Heart left ventricle (tissue), 16 donors: ENCODE data around the gene TAS2R46. TPM values are rescaled to one million over a fixed set of nuclear protein-coding genes. Genes with fewer than 3 reads are reported as not detected.

Source experiments
- ATAC-seq, 4 donors: fragments of 200-7000 bp; cut with Tn5 transposase; one replicate each; pipeline ENCODE4 v1.9.1; 2020 to 2022; ENCODE audit warnings: moderate library complexity in 4 of 4, mild to moderate bottlenecking in 3 of 4, moderate number of reproducible peaks in 1 of 4
- DNase-seq, 5 donors: peaks; one replicate each; pipeline ENCODE4 v3.0.0-alpha.2; 2020
- H3K27ac ChIP-seq, 12 donors: fragments of 200-600 bp; sonication (generic) in 4 of 12; one replicate each; pipeline versions ENCODE4 v1.5.0 to v1.8.0; 2016 to 2022; ENCODE audit warnings: mild to moderate bottlenecking in 2 of 12
- H3K27me3 ChIP-seq, 9 donors: fragments of 200-600 bp; sonication (generic) in 2 of 9; one replicate each; pipeline versions ENCODE4 v1.5.1 to v1.8.0; 2016 to 2022; ENCODE audit warnings: mild to moderate bottlenecking in 3 of 9
- H3K36me3 ChIP-seq, 9 donors: fragments of 200-600 bp; sonication (generic) in 2 of 9; one replicate each; pipeline versions ENCODE4 v1.5.0 to v1.8.0; 2018 to 2022; ENCODE audit warnings: mild to moderate bottlenecking in 2 of 9
- H3K4me1 ChIP-seq, 12 donors: fragments of 200-600 bp; sonication (generic) in 4 of 12; one replicate each; pipeline versions ENCODE4 v1.5.0 to v1.8.0; 2016 to 2022; ENCODE audit warnings: mild to moderate bottlenecking in 3 of 12
- H3K4me3 ChIP-seq, 12 donors: fragments of 200-600 bp; sonication (generic) in 4 of 12; one replicate each; pipeline versions ENCODE4 v1.5.0 to v1.8.0; 2017 to 2022; ENCODE audit warnings: mild to moderate bottlenecking in 9 of 12, moderate library complexity in 4 of 12
- H3K9me3 ChIP-seq, 12 donors: fragments of 200-600 bp; sonication (generic) in 4 of 12; one replicate each; pipeline versions ENCODE4 v1.5.0 to v1.8.0; 2016 to 2022; ENCODE audit warnings: mild to moderate bottlenecking in 1 of 12
- CTCF ChIP-seq, 12 donors: fragments of 200-600 bp; sonication (generic) in 4 of 12; IDR thresholded peaks; one replicate each; pipeline versions ENCODE4 v1.5.0 to v1.8.0; 2018 to 2022; ENCODE audit warnings: antibody characterized with exemption in 12 of 12, mild to moderate bottlenecking in 5 of 12
- POLR2A ChIP-seq, 2 donors: fragments of 450-650 bp; IDR thresholded peaks; one replicate each; pipeline ENCODE4 v1.6.1; 2017; ENCODE audit warnings: antibody characterized with exemption in 2 of 2, mild to moderate bottlenecking in 2 of 2, moderate library complexity in 2 of 2
- WGBS, 4 donors: extraction: QIAGEN DNeasy Blood & Tissue Kit in 2 of 4; methylation state at CpG; one replicate each; pipeline versions ENCODE4 v1.1.5 to v1.1.7; 2013 to 2018; 5-methylcytosine and 5-hydroxymethylcytosine counted together
- intact Hi-C, 10 donors: fragments of 100-400 bp; cut with DNase I; formaldehyde crosslinking; loops; one replicate each; pipeline versions ENCODE4 v1.11.1 to v1.14.2; 2022
- polyA plus RNA-seq, 2 donors: library from polyadenylated mRNA; stranded (reverse); fragments of 200-250 nt; gene quantifications; one replicate each; pipeline ENCODE4 v1.2.3, GENCODE V29; 2013
- total RNA-seq, 9 donors: library from RNA; depleted of rRNA in 2 of 9; stranded (reverse); fragments of >200 nt in 2 of 9; fragmentation: NEBNext Ultra II Directional in 3 of 9; extraction: Animal tissue kit (Norgen Biotek cat#: 25700) in 3 of 9; gene quantifications; one replicate each; pipeline versions ENCODE4 v1.1.0 to v1.2.4, GENCODE V29; 2016 to 2023
- donor health status: ischemic (EF 13 %, LVEDD 7.1; RV severe dilation, severe dysfunction).
- donor health status: healthy with polysubstance abuse.
- donor health status: DM: no; HTN: yes; CAD: no.
- donor health status: DM: no; HTN: no; CAD: no.
- donor health status: ischemic (EF 25% LVEDD 6.9; RV normal size, moderate dysfunction).
- donor health status: ischemic (EF 25% LVEDD 5.7; RV mildly dilated, moderate dysfunction).
- donor health status: healthy.
- donor health status: DM: yes; HTN: yes; CAD: no.
- donor health status: ischemic (EF 35%, LVEDD 5.7; RV mildly dilated, moderate dysfunction).
- donor health status: nonischemic (EF 11% LVEDD 7.7; RV severe dilation, severe dysfunction).
- donor health status: DM: yes; HTN: yes; CAD: no.
- donor health status: PGD.
- donor health status: ischemic (EF 29% LVEDD 5.4; RV normal size, mild dysfunction).
- donor health status: nonischemic (EF 23%, LVEDD 6.1; RV moderate dilation, normal function).

The TAS2R46 gene
- total and polyA plus RNA-seq, 11 donors, result 0.37 to 1.6 (median 0.79) TPM; not detected in 6

DNA sequence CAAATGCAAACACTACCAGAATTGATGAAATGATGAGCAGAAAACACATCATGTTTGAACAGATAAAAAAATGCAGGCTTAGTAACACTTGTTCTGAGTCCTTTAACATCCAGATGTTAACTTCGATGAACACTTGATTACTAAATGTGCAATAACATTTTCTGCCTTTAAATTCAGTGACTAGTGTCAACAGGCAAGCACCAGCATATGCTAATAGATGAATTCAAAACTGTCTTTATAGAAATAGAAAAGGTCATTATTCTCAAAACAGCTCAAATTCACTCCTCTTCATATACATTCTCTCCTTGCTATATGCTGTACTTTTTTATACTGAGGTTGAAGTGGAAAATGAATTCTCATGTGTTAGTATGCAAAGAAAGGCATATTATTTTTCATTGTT lies 39.6 kb downstream of the TAS2R46 start, which contains the start of gene TAS2R19:
Gene TAS2R19 (minus strand): TSS at position 101 of the 400 bp plus-strand sequence. CDS start 49 bp downstream, at position 52.
- H3K36me3 ChIP-seq, result peaks cover 0 to 7% (median 0%) of the 10 kb centered on the region in 9 donors
- WGBS, 4 donors, result 87 to 96% (median 95%) methylated on average over 1 of the region's 1 CpG
- H3K27me3 ChIP-seq, result no peaks in the 10 kb centered on the region
- ATAC-seq (no peak), DNase-seq (no peak)
- TF ChIP-seq CTCF (IDR thresholded peaks at IDR 0.05), result no peak
- TF ChIP-seq POLR2A (IDR thresholded peaks at IDR 0.05), result no peak
- no peaks in the 10 kb centered on the region for H3K4me1 ChIP-seq
- H3K4me3 ChIP-seq, result no peak within 1 kb of the TSS
- H3K9me3 ChIP-seq, result peaks cover 0 to 8% (median 0%) of the 10 kb centered on the region in 12 donors
- intact Hi-C loops, result no loop called here
- no peak within 1 kb of the TSS for H3K27ac ChIP-seq

DNA sequence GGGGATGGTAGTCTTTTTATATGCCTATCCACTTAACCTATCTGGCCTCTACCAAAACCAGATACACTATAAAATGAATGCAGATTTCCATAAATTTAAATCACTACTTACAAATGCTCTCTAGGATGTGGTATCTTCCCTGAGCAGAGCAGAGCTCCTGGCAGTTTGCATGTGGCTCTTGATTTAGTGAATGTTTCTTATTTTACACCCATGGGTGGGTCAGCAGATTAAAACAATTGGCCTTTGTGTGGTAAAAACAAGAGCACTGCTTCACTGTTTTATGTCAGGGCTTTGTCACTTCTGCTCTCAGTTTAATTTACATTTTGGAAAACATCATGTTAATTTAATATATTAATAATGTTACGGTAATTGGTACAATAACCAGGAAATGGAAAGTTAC lies 45.2 kb downstream of the TAS2R46 start:
- ATAC-seq (no peak), DNase-seq (no peak)
- Histone ChIP-seq H3K4me1 (peaks cover 0 to 4% (median 0%) of the 10 kb centered on the region in 12 donors), H3K4me3 (no peak overlapping the region), H3K27me3 (no peaks in the 10 kb centered on the region), H3K36me3 (peaks cover 0 to 2% (median 0%) of the 10 kb centered on the region in 9 donors), H3K27ac (no peak overlapping the region), H3K9me3 (no peaks in the 10 kb centered on the region)
- no peak for TF ChIP-seq POLR2A (IDR thresholded peaks at IDR 0.05)
- no peak for TF ChIP-seq CTCF (IDR thresholded peaks at IDR 0.05)
- intact Hi-C loops, result loop anchor here in 5 of 10 donors (5.0 kb wide), 1 partner anchor 55 kb away; no protein-coding TSS in a partner anchor
- 34 to 92% (median 84%) methylated on average over 1 of the region's 1 CpG for WGBS, 4 donors

GRCh38 chr12:11015775-11016430 lies 46.2 kb downstream of the TAS2R46 start:
- Histone ChIP-seq H3K27me3 (no peaks in the 10 kb centered on the region), H3K36me3 (peaks cover 0 to 2% (median 0%) of the 10 kb centered on the region in 9 donors), H3K4me3 (no peak overlapping the region), H3K4me1 (peaks cover 0 to 4% (median 0%) of the 10 kb centered on the region in 12 donors), H3K27ac (no peak overlapping the region), H3K9me3 (no peaks in the 10 kb centered on the region)
- no peak for ATAC-seq
- 81 to 89% (median 87%) methylated on average over 4 of the region's 4 CpGs for WGBS, 4 donors
- DNase-seq, result no peak
- TF ChIP-seq CTCF (IDR thresholded peaks at IDR 0.05), result no peak
- no peak for TF ChIP-seq POLR2A (IDR thresholded peaks at IDR 0.05)
- intact Hi-C loops, result loop anchor here in 5 of 10 donors (5.0 kb wide), 1 partner anchor 56 kb away; no protein-coding TSS in a partner anchor

DNA sequence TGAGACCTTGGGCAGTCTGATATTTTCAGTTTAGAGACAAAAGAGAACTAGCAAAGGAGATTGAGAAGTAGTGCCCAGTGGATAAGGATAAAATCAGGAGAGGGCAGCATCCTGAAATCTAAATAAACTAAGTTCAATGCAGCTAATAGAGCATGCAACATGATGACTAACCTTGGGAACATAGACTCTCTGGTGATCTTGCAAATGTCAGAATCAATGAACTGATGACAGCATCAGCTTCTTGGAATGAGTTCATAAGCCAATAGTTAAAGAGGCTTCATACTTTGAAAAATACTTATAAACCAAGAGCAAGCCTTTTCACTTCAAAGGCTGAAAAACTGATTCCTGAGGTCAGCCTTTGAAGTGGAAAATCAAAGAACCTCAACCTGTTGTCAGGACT lies 47.9 kb downstream of the TAS2R46 start:
- intact Hi-C loops, result no loop called here
- peaks cover 0 to 2% (median 0%) of the 10 kb centered on the region in 9 donors for H3K36me3 ChIP-seq

More for the DNA sequence above, 47.9 kb downstream of the TAS2R46 start:
- Histone ChIP-seq H3K9me3 (no peaks in the 10 kb centered on the region), H3K27me3 (no peaks in the 10 kb centered on the region), H3K4me1 (peaks cover 0 to 4% (median 0%) of the 10 kb centered on the region in 12 donors), H3K4me3 (no peak overlapping the region), H3K27ac (no peak overlapping the region)
- ATAC-seq (no peak), DNase-seq (no peak)
- no peak for TF ChIP-seq POLR2A (IDR thresholded peaks at IDR 0.05)
- no peak for TF ChIP-seq CTCF (IDR thresholded peaks at IDR 0.05)

Other genes with a start within 250 kb of the TAS2R46 start
- under 1 TPM in 3 of 9 donors, not detected in 6; 0.37 to 0.51 (median 0.41) TPM for gene TAS2R10, start 235.9 kb downstream of the TAS2R46 start, total RNA-seq
- gene TAS2R10, start 235.9 kb downstream of the TAS2R46 start, polyA plus RNA-seq, result not detected
- gene PRR4, start 212.8 kb downstream of the TAS2R46 start, total RNA-seq, result 1 to 10 TPM in 6 of 9 donors, under 1 TPM in 1, not detected in 2; 0.85 to 3.9 (median 1.7) TPM
- gene PRR4, start 212.8 kb downstream of the TAS2R46 start, polyA plus RNA-seq, result 1 to 10 TPM; 2.9 to 5.5 TPM
- gene PRH1, start 178.0 kb downstream of the TAS2R46 start, total RNA-seq, result 10 to 100 TPM in 3 of 9 donors, 1 to 10 TPM in 6; 1.7 to 13.5 (median 8.6) TPM
- gene PRH1, start 178.0 kb downstream of the TAS2R46 start, polyA plus RNA-seq, result 1 to 10 TPM; 1.9 to 2.8 TPM
- gene TAS2R13, start 152.7 kb downstream of the TAS2R46 start, total RNA-seq, result 1 to 10 TPM in 1 of 9 donors, under 1 TPM in 8; 0.26 to 1.0 (median 0.46) TPM
- gene TAS2R13, start 152.7 kb downstream of the TAS2R46 start, polyA plus RNA-seq, result under 1 TPM; 0.07 to 0.30 TPM
- not detected for gene PRH2, start 133.1 kb downstream of the TAS2R46 start, total RNA-seq
- gene PRH2, start 133.1 kb downstream of the TAS2R46 start, polyA plus RNA-seq, result not detected
- 1 to 10 TPM in 2 of 9 donors, under 1 TPM in 7; 0.35 to 1.2 (median 0.70) TPM for gene TAS2R14, start 123.0 kb downstream of the TAS2R46 start, total RNA-seq
- under 1 TPM; 0.29 to 0.95 TPM for gene TAS2R14, start 123.0 kb downstream of the TAS2R46 start, polyA plus RNA-seq
- gene TAS2R50, start 75.4 kb downstream of the TAS2R46 start, total RNA-seq, result under 1 TPM in 8 of 9 donors, not detected in 1; 0.27 to 0.93 (median 0.39) TPM
- gene TAS2R50, start 75.4 kb downstream of the TAS2R46 start, polyA plus RNA-seq, result under 1 TPM; 0.10 to 0.27 TPM
- gene TAS2R20, start 64.0 kb downstream of the TAS2R46 start, total RNA-seq, result 1 to 10 TPM in 2 of 9 donors, under 1 TPM in 6, not detected in 1; 0.36 to 1.1 (median 0.55) TPM
- gene TAS2R20, start 64.0 kb downstream of the TAS2R46 start, polyA plus RNA-seq, result under 1 TPM; 0.18 to 0.27 TPM
- gene TAS2R19, start 39.7 kb downstream of the TAS2R46 start, total RNA-seq, result 1 to 10 TPM in 3 of 9 donors, under 1 TPM in 5, not detected in 1; 0.44 to 2.5 (median 0.86) TPM
- under 1 TPM in 1 of 2 donors, not detected in 1; 0.17 TPM for gene TAS2R19, start 39.7 kb downstream of the TAS2R46 start, polyA plus RNA-seq
- 1 to 10 TPM in 2 of 9 donors, under 1 TPM in 4, not detected in 3; 0.48 to 1.8 (median 0.66) TPM for gene TAS2R31, start 30.9 kb downstream of the TAS2R46 start, total RNA-seq
- gene TAS2R31, start 30.9 kb downstream of the TAS2R46 start, polyA plus RNA-seq, result under 1 TPM in 1 of 2 donors, not detected in 1; 0.50 TPM
- gene TAS2R43, start 30.0 kb upstream of the TAS2R46 start, total RNA-seq, result under 1 TPM in 2 of 9 donors, not detected in 7; 0.37 to 0.88 TPM
- not detected for gene TAS2R43, start 30.0 kb upstream of the TAS2R46 start, polyA plus RNA-seq
- 1 to 10 TPM in 4 of 9 donors, under 1 TPM in 5; 0.47 to 1.5 (median 0.82) TPM for gene TAS2R30, start 72.3 kb upstream of the TAS2R46 start, total RNA-seq
- under 1 TPM in 1 of 2 donors, not detected in 1; 0.15 TPM for gene TAS2R30, start 72.3 kb upstream of the TAS2R46 start, polyA plus RNA-seq
- gene SMIM10L1, start 108.9 kb upstream of the TAS2R46 start, total RNA-seq, result 10 to 100 TPM; 13.0 to 24.5 (median 16.9) TPM
- gene SMIM10L1, start 108.9 kb upstream of the TAS2R46 start, polyA plus RNA-seq, result 10 to 100 TPM; 12.9 to 23.7 TPM
- not detected for gene TAS2R42, start 124.6 kb upstream of the TAS2R46 start, total RNA-seq
- not detected for gene TAS2R42, start 124.6 kb upstream of the TAS2R46 start, polyA plus RNA-seq
- not detected for gene PRB3, start 207.4 kb upstream of the TAS2R46 start, total RNA-seq
- not detected for gene PRB3, start 207.4 kb upstream of the TAS2R46 start, polyA plus RNA-seq
- gene PRB4, start 248.1 kb upstream of the TAS2R46 start, total RNA-seq, result not detected
- gene PRB4, start 248.1 kb upstream of the TAS2R46 start, polyA plus RNA-seq, result not detected